ENCODE data around the gene PTCD1. TPM values are rescaled to one million over a fixed set of nuclear protein-coding genes. Genes with fewer than 3 reads are reported as not detected.
"Not testable (repeated sequence)": the region's sequence is repeated elsewhere in the genome, so short reads cannot be mapped to it uniquely, and the experiment has no call there.

PTCD1 gene
- total RNA-seq, 2 donors from 2014 or later: 5.2 to 6.0 TPM

- ATAC-seq; intact Hi-C loops (cut with DNase I, micrococcal nuclease); DNase-seq: not testable (repeated sequence)
Observed at GRCh38 chr7:99379693-99380031, 58.9 kb downstream of the PTCD1 start.

DNA sequence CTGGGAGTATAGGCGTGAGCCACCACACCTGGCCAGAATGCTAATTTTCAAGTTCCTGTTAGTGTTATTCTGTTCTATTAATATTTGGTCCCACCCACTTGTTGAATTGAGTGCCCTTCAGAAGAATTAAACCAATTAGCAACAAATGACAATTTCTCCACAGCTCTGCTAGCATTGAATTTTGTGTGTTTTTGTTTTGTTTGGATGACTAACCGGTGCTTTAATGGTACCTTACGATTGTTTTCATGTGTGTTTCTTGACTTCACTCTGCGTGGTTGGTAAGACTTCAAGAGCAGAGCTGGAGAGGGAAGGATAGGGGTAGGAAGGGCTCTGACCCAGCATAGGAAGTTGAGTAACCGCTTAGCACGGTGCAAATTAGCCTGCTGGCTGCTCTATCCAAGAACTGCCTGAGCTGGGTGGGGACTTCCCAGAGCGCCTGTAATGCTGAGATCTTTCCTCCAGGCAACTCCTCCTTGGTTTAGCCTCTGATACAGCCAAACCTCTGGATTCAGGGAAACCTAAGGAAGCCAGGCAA lies 59.5 kb downstream of the PTCD1 start:
- ATAC-seq (no peak), DNase-seq (peak in 1 of 2 donors; percentile 64)
- intact Hi-C loops (cut with DNase I, micrococcal nuclease): no loop called here

DNA sequence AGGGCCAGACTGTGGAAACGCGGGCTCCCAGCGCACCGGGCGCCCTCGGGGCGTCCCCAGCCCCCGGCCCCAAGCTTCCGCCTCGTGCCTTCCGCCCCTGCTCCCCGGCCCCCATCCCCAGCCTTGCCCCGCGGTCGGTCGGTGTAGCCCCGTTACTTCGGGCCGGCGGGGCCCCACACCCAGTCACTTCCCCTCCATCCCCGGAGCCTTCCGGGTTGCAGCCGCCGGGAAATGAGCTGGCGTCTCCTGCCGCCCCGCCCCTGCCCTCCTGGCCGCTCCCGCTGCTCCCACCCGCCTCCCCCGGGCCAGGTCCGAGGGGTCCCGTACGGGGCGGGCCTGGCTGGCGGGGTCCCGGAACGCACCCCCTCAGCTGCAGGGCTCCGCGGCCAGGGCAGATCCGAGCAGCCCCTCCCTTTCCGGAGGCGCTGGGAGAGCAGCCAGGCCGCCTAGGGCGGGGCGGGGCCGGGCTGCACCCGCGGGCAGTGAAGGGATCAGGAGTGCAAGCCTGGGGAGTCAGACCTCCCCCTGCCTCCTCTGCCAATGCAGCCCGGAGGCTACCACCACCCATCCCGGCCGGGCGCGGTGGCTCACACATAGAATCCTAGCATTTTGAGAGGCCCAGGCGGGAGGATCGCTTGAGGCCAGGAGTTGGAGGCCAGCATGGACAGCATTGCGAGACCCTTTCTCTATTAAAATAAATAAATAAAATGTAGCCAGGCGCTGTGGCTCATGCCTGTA lies 63.4 kb downstream of the PTCD1 start:
- ATAC-seq: peak; percentile 78
- intact Hi-C loops (cut with DNase I, micrococcal nuclease): no loop called here
- DNase-seq: peak; percentile 85 to 86

DNA sequence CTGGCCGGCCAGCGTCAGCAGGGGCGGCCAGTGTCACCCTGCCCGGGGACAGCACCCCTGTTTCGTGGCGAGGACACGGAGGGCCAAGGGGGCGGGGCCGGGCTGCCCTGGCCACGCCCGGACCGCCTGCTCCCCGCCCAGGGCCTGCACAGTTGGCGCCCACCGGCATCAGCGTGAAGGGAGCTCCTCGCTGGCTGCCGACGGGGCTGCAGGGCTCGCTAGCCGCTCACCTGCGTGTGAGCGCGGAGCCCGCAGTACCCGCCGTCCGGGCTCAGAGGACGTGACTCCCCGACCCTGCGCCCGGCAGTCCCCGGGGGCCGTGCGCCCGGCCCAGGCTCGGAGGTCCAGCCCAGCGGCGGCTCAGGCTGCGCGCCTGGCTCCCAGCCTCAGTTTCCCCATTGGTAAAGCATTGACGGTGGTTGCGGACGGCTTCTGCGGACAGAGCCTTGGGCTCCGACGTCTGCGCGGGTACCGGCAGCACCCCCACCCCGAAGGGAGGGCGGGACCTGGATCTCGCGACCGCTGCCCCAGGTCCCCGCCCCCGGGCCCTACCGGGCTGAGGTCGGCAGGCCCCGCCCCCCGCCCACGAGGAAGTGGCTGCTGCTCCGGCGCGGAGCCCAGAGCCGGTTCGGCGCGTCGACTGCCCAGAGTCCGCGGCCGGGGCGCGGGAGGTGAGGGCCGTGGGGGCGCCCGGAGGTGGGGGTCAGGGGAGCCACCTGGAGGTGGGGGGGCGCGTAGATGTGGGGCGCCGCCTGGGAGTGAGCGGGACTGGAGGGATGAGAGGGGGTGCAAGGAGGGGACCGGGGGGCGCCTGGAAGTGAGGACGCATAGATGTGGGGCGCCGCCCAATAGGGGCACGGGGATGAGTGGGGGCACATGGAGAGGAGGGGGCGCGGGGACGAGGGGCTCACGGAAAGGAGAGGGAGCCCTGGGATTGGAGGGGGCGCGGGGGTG lies 64.2 kb downstream of the PTCD1 start, which contains the start of gene ARPC1B:
Gene ARPC1B (plus strand): TSS at position 620 of the 954 bp plus-strand sequence. CDS start 10,985 bp downstream, outside the sequence.
- DNase-seq (peak; percentile 89 to 90), ATAC-seq (peak; percentile 66)
- intact Hi-C loops (cut with DNase I, micrococcal nuclease): no loop called here

- intact Hi-C loops (cut with DNase I, micrococcal nuclease): no loop called here
- DNase-seq: no peak
- no peak for ATAC-seq
Observed at GRCh38 chr7:99373091-99374066, 65.2 kb downstream of the PTCD1 start.

DNA sequence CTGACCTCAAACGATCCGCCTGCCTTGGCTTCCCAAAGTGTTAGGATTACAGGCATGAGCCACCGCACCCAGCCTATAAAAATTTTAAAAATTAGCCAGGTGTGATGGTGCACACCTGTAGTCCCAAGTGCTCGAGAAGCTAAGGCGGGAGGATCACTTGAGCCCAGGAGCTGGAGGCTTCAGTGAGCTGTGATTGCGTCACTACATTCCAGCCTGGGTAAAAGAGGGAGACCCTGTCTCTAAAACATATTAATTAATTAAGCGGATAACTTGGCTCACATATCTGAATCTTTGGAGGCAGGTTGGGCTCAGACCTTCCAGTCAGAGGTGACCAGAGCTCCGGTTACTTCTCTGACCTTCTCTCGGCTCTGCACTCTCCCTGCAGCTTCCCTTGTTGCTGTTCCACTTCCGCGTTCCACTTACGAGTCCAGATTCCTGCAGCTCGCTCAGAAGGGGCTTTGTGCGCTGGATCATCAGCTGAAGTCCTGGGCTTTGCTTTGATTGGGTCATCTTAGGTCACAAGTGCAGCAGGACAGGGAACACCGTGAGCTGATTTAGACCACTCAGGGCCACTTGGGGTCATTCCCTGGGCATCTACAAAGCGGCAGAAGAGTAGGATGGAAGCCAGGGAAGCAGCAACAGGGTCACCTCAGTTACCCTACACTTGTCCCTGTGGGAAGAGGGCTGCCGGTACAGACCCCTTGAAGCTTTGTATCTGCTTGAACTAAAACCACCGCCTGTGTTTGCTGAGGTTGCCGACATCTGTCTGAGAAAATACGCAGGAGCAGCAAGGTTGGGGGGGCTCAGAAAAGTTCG lies 66.1 kb downstream of the PTCD1 start:
- intact Hi-C loops (cut with DNase I, micrococcal nuclease): no loop called here
- no peak for ATAC-seq
- peak; percentile 42 to 59 for DNase-seq

- DNase-seq (no peak), ATAC-seq (no peak)
- intact Hi-C loops (cut with DNase I, micrococcal nuclease): no loop called here
Observed at GRCh38 chr7:99371376-99371920, 67.2 kb downstream of the PTCD1 start.

- ATAC-seq (no peak), DNase-seq (no peak)
- intact Hi-C loops (cut with DNase I, micrococcal nuclease): loop anchor here in 1 of 2 donors (10.0 kb wide), 1 partner anchor 45 kb away; no protein-coding TSS in a partner anchor
Observed at GRCh38 chr7:99369767-99370391, 68.7 kb downstream of the PTCD1 start.

- DNase-seq (no peak), ATAC-seq (no peak)
- intact Hi-C loops (cut with DNase I, micrococcal nuclease): loop anchor here in 1 of 2 donors (10.0 kb wide), 1 partner anchor 46 kb away; no protein-coding TSS in a partner anchor
Observed at GRCh38 chr7:99368750-99369389, 69.7 kb downstream of the PTCD1 start.

Other genes starting within 250 kb of the PTCD1 start
- under 1 TPM; 0.34 to 0.53 TPM for gene KPNA7, start 230.7 kb downstream of the PTCD1 start, total RNA-seq
- gene MYH16, start 166.0 kb downstream of the PTCD1 start, total RNA-seq: not detected
- gene ARPC1A, start 112.9 kb downstream of the PTCD1 start, total RNA-seq: 100 to 1,000 TPM; 160 to 186 TPM
- gene ARPC1B, start 64.1 kb downstream of the PTCD1 start, total RNA-seq: 100 to 1,000 TPM; 143 to 170 TPM
- 10 to 100 TPM; 74.2 to 81.6 TPM for gene PDAP1, start 30.2 kb downstream of the PTCD1 start, total RNA-seq
- 10 to 100 TPM; 69.9 to 79.0 TPM for gene BUD31, start 29.8 kb downstream of the PTCD1 start, total RNA-seq
- gene CPSF4, start 145 bp upstream of the PTCD1 start, total RNA-seq: 10 to 100 TPM; 18.6 to 26.0 TPM
- gene ATP5MF, start 27.4 kb upstream of the PTCD1 start, total RNA-seq: 100 to 1,000 TPM; 297 to 369 TPM
- 10 to 100 TPM; 15.4 to 25.5 TPM for gene ZNF789, start 34.1 kb upstream of the PTCD1 start, total RNA-seq
- 10 to 100 TPM; 32.0 to 37.2 TPM for gene ZNF394, start 61.5 kb upstream of the PTCD1 start, total RNA-seq
- 1 to 10 TPM; 5.2 to 5.9 TPM for gene ZKSCAN5, start 65.9 kb upstream of the PTCD1 start, total RNA-seq
- gene FAM200A, start 113.3 kb upstream of the PTCD1 start, total RNA-seq: 1 to 10 TPM; 3.7 to 4.0 TPM
- gene ZNF655, start 119.8 kb upstream of the PTCD1 start, total RNA-seq: 10 to 100 TPM; 69.9 to 71.7 TPM
- gene TMEM225B, start 159.5 kb upstream of the PTCD1 start, total RNA-seq: under 1 TPM in 1 of 2 donors, not detected in 1; 0.45 TPM
- 10 to 100 TPM; 10.8 to 16.0 TPM for gene ZSCAN25, start 178.1 kb upstream of the PTCD1 start, total RNA-seq
- 100 to 1,000 TPM; 112 to 144 TPM for gene CYP3A5, start 241.2 kb upstream of the PTCD1 start, total RNA-seq